ACC112 (cell line): ENCODE measurements around the gene TRIM25.

Experiments
- H2AFZ ChIP-seq: fragments of 200-600 bp; sonication (generic); one replicate; pipeline ENCODE4 v1.6.0; 2017; ENCODE audit warnings: antibody characterized with exemption, low read length; ENCODE audit not compliant: unreplicated experiment
- H3K27ac ChIP-seq: fragments of 200-600 bp; sonication (generic); 2 replicates; pipeline ENCODE4 v1.5.1; 2014; ENCODE audit warnings: low read depth, mild to moderate bottlenecking, antibody characterized with exemption, low read length, moderate library complexity
- H3K27me3 ChIP-seq: fragments of 200-600 bp; sonication (generic); 2 replicates; pipeline ENCODE4 v1.6.1; 2014; ENCODE audit warnings: mild to moderate bottlenecking, antibody characterized with exemption, low read length, moderate library complexity, mixed read lengths; ENCODE audit not compliant: insufficient read depth
- H3K36me3 ChIP-seq: fragments of 200-600 bp; sonication (generic); 2 replicates; pipeline ENCODE4 v1.6.1; 2016; ENCODE audit warnings: mild to moderate bottlenecking, antibody characterized with exemption, low read length, moderate library complexity, mixed read lengths; ENCODE audit not compliant: insufficient read depth
- H3K4me1 ChIP-seq: fragments of 200-600 bp; sonication (generic); one replicate; pipeline ENCODE4 v1.6.1; 2016; ENCODE audit warnings: low read length, mixed read lengths; ENCODE audit not compliant: insufficient read depth, unreplicated experiment, control insufficient read depth
- H3K4me3 ChIP-seq: fragments of 200-600 bp; sonication (generic); 2 replicates; pipeline ENCODE4 v1.5.1; 2014; ENCODE audit warnings: mild to moderate bottlenecking, low read depth, low read length
- H3K79me2 ChIP-seq: fragments of 200-600 bp; sonication (generic); one replicate; pipeline ENCODE4 v1.6.0; 2016; ENCODE audit warnings: low read length; ENCODE audit not compliant: control insufficient read depth, unreplicated experiment, insufficient read depth

The TRIM25 gene

GRCh38 chr17:56866496-56866895, 47.4 kb downstream of the TRIM25 start:
- no peaks in the 10 kb centered on the region for H3K27me3 ChIP-seq
- peaks cover 5% of the 10 kb centered on the region for H3K4me1 ChIP-seq
- no peaks in the 10 kb centered on the region for H3K36me3 ChIP-seq
- H3K79me2 ChIP-seq: no peaks in the 10 kb centered on the region
- no peak overlapping the region for H3K27ac ChIP-seq
- no peak overlapping the region for H3K4me3 ChIP-seq
- no peak overlapping the region for H2AFZ ChIP-seq

DNA sequence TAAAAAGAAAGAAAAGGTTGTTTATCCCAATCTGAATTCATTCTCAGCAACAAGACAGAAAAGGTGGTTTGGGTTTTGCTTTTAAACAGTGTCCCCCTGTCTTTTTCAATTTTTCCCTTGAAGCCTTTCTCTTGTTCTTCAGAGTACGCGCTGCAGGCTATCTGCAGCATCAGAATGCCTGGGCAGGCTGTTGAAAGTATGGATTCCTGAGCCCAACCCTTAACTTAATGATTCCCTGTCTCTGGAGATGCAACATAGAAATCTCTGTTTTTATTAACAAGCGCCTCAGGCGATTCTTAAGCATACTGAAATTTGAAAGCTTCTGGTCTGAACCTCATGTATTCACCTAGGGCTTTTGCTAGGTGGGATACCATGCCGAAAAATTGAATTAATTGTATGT, 47.8 kb downstream of the TRIM25 start:
- H3K4me3 ChIP-seq: no peak overlapping the region
- no peaks in the 10 kb centered on the region for H3K79me2 ChIP-seq
- no peaks in the 10 kb centered on the region for H3K27me3 ChIP-seq
- H3K27ac ChIP-seq: no peak overlapping the region
- H3K36me3 ChIP-seq: no peaks in the 10 kb centered on the region
- H2AFZ ChIP-seq: no peak overlapping the region
- peaks cover 5% of the 10 kb centered on the region for H3K4me1 ChIP-seq

DNA sequence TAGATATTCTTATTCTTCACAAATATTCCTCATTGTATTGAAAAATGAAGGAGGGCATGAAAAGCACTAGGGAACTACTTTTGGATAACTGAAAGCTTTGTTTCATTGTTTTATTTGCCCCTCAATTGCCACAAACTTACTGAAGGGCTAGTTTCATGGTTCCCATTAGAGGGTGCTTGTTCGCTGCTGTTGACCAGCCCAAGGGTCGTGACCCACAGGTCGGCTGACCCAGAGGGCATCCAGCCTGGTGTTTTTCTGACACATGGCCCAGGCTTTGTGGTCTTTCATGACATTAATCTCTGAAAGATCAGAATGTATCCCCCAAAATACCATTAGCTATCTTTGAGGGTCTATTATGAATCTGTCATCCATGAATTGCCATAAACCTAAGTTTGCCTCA, 49.9 kb downstream of the TRIM25 start:
- Histone ChIP-seq H3K4me1 (peaks cover 5% of the 10 kb centered on the region), H3K36me3 (no peaks in the 10 kb centered on the region), H3K4me3 (no peak overlapping the region), H2AFZ (no peak overlapping the region), H3K27me3 (no peaks in the 10 kb centered on the region), H3K27ac (no peak overlapping the region), H3K79me2 (no peaks in the 10 kb centered on the region)

DNA sequence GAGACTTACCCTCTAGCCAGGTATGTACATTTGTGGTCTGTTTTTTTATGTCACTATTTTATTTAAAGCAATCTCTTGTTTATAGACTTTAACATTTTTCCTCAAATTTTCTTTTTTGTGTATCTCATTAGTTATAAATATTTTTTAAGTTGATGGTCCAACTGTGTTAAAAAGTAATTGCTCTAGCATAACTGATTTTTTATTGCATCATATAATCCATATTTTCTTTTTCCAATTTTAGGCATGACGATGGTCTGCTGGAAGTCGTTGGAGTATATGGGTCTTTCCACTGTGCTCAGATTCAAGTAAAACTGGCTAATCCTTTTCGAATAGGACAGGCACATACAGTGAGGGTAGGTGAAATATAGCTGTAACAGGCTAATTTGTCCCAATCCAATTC, 52.0 kb downstream of the TRIM25 start:
- Histone ChIP-seq H3K27me3 (no peaks in the 10 kb centered on the region), H3K79me2 (no peaks in the 10 kb centered on the region), H3K36me3 (no peaks in the 10 kb centered on the region)

GRCh38 chr17:56851008-56851407, 62.8 kb downstream of the TRIM25 start:
- H3K36me3 ChIP-seq: no peaks in the 10 kb centered on the region; the same call in 1 of the 2 replicates
- H2AFZ ChIP-seq: no peak overlapping the region
- no peak overlapping the region for H3K27ac ChIP-seq
- H3K79me2 ChIP-seq: no peaks in the 10 kb centered on the region
- H3K4me3 ChIP-seq: no peak overlapping the region
- H3K4me1 ChIP-seq: no peaks in the 10 kb centered on the region
- H3K27me3 ChIP-seq: no peaks in the 10 kb centered on the region

More for the DNA sequence above, 52.0 kb downstream of the TRIM25 start:
- H3K4me1 ChIP-seq: no peaks in the 10 kb centered on the region
- H3K4me3 ChIP-seq: no peak overlapping the region
- H2AFZ ChIP-seq: no peak overlapping the region
- no peak overlapping the region for H3K27ac ChIP-seq

- no peak overlapping the region for H3K27ac ChIP-seq
- no peak overlapping the region for H3K4me3 ChIP-seq
- H3K4me1 ChIP-seq: no peaks in the 10 kb centered on the region
- H3K27me3 ChIP-seq: no peaks in the 10 kb centered on the region
- no peaks in the 10 kb centered on the region for H3K79me2 ChIP-seq
- H3K36me3 ChIP-seq: no peaks in the 10 kb centered on the region; the same call in 1 of the 2 replicates
- H2AFZ ChIP-seq: no peak overlapping the region
Observed at GRCh38 chr17:56850591-56850990, 63.3 kb downstream of the TRIM25 start.

DNA sequence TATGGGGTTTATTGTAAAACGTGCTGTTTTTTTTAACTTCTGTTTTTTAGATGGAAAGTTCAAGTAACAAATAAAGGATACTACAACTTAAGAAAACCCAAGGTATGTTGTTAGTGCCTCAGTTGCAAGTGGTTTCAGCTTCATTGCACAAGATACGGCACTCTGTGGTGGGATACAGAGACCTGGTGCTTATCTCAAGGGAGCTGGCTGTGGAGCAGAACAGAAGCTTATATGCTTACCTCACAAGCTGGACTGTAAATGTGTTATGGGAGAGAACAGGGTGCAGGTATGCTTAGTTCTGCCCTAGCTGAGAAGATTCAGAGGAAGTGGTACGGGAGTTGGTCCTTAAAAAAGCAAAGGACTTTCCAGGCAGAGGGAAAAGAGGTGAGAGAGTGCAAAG, 64.7 kb downstream of the TRIM25 start:
- Histone ChIP-seq H3K4me3 (no peak overlapping the region), H3K4me1 (no peaks in the 10 kb centered on the region), H2AFZ (no peak overlapping the region), H3K27me3 (no peaks in the 10 kb centered on the region), H3K36me3 (peaks cover 2% of the 10 kb centered on the region; the same call in 1 of the 2 replicates), H3K79me2 (no peaks in the 10 kb centered on the region), H3K27ac (no peak overlapping the region)

DNA sequence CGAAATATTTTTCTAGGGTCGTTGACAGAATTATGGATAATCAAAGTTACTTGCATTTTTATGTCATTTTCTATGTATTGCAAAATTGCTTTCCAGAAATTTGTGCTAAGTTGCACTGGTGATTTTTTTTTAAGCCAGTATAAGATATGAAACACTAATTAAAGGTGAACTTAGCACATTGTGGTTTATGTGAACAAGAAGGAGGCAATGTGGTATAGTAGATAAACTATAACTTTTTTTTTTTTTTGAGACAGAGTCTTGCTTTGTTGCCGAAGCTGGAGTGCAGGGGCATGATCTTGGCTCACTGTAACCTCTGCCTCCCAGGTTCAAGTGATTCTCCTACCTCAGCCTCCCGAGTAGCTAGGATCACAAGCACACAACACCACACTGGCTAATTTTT, 66.7 kb downstream of the TRIM25 start:
- Histone ChIP-seq H2AFZ (no peak overlapping the region), H3K4me3 (no peak overlapping the region), H3K27me3 (no peaks in the 10 kb centered on the region), H3K27ac (no peak overlapping the region), H3K4me1 (no peaks in the 10 kb centered on the region), H3K79me2 (no peaks in the 10 kb centered on the region), H3K36me3 (0 out of 2 replicates have a peak, but pooled peaks cover 2% of the 10 kb centered on the region)

GRCh38 chr17:56845934-56846333, 67.9 kb downstream of the TRIM25 start:
- no peaks in the 10 kb centered on the region for H3K79me2 ChIP-seq
- no peak overlapping the region for H3K4me3 ChIP-seq
- no peaks in the 10 kb centered on the region for H3K27me3 ChIP-seq
- H2AFZ ChIP-seq: no peak overlapping the region
- 0 out of 2 replicates have a peak, but pooled peaks cover 2% of the 10 kb centered on the region for H3K36me3 ChIP-seq
- H3K27ac ChIP-seq: no peak overlapping the region
- H3K4me1 ChIP-seq: no peaks in the 10 kb centered on the region

- H3K27ac ChIP-seq: no peak overlapping the region
- H3K4me1 ChIP-seq: no peaks in the 10 kb centered on the region
- 0 out of 2 replicates have a peak, but pooled peaks cover 2% of the 10 kb centered on the region for H3K36me3 ChIP-seq
- no peak overlapping the region for H3K4me3 ChIP-seq
- no peaks in the 10 kb centered on the region for H3K79me2 ChIP-seq
- H2AFZ ChIP-seq: no peak overlapping the region
- no peaks in the 10 kb centered on the region for H3K27me3 ChIP-seq
Observed at GRCh38 chr17:56842577-56842976, 71.3 kb downstream of the TRIM25 start.

DNA sequence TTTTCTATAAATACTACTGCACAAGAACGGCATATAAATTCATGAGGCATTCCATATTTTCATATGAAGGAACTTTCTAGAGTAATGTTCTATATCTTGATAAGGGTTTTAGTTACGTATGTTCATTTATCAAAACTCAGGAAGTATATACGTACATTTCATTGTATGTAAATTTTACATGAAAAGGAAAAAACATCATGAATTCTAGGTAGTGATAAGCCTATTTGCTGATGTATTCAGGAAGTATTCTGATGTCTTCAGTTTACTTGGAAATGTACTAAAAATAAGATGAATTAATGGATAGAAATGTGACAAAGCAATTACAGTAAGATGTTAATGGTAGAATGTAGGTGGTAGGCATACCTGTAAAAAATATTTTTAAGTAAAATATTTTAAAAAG, 75.2 kb downstream of the TRIM25 start:
- Histone ChIP-seq H3K36me3 (no peaks in the 10 kb centered on the region), H3K4me3 (no peak overlapping the region), H3K27me3 (no peaks in the 10 kb centered on the region), H3K4me1 (peaks cover 14% of the 10 kb centered on the region), H3K27ac (no peak overlapping the region), H3K79me2 (peaks cover 16% of the 10 kb centered on the region), H2AFZ (no peak overlapping the region)
